GM12891 (cell line): ENCODE data around the gene TFR2.

Source experiments
- POLR2A ChIP-seq: IDR thresholded peaks from 2 replicates; pipeline ENCODE4 v1.6.1; 2011; ENCODE audit warnings: low read depth, low read length, control low read depth
- POLR2AphosphoS5 ChIP-seq: IDR thresholded peaks from 2 replicates; pipeline ENCODE4 v1.6.1; 2011; ENCODE audit warnings: low read depth, low read length, control low read depth
- SPI1 ChIP-seq: IDR thresholded peaks from 2 replicates; pipeline ENCODE4 v1.6.1; 2011; ENCODE audit warnings: low read depth, low read length, control low read depth
- TAF1 ChIP-seq: IDR thresholded peaks from 2 replicates; pipeline ENCODE4 v1.6.1; 2011; ENCODE audit warnings: low read depth, low read length, control low read depth

- TF ChIP-seq POLR2A (no peak), POLR2AphosphoS5 (no peak), TAF1 (no peak), SPI1 (no peak)
Measured at GRCh38 chr7:100675105-100675451, 33.7 kb upstream of the TFR2 start.
